ENCODE measurements around the gene STARD3.

Gene STARD3

DNA sequence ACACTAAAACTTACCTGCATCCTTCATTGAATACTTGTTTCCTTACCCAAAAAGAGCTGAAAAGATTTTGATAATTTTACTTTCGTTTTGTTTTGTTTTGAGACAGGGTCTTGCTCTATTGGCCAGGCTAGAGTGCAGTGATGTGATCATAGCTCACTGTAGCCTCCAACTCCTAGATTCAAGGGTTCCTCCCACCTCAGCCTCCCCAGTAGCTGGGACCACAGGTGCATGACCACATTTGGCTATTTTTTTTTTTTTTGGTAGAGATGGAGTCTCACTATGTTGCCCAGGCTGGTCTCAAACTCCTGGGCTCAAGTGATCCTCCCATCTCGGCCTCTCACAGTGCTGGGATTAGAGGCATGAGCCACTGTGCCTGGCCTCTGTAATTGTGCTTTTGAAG lies 18.2 kb downstream of the STARD3 start:
- Histone ChIP-seq H3K9me3 (ENCODE audit: low read length) (no peaks in the 10 kb centered on the region), H3K4me3 (ENCODE audit: low read length) (no peak overlapping the region), H3K27me3 (ENCODE audit: insufficient read depth, low read length) (no peaks in the 10 kb centered on the region), H2AFZ (ENCODE audit: low read depth, low read length) (no peak overlapping the region), H3K36me3 (ENCODE audit: insufficient read depth, low read length) (peaks cover 32% of the 10 kb centered on the region), H3K4me1 (ENCODE audit: insufficient read depth, low read length) (peaks cover 20% of the 10 kb centered on the region)

DNA sequence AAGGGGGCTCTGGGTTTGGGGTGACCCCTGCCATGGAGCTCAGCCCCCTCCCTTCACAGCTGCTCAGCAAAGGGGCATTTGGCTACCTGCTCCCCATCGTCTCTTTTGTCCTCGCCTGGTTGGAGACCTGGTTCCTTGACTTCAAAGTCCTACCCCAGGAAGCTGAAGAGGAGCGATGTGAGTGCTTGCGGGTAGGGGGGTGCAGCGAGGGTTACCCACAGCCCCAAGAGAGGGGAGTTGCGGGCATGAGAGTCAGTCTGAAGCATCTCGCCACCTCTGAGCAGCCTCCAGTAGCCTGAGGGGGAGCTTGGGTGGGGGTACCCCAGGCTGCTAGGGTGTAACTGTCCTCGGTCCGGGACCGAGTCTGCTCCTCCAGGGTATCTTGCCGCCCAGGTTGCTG lies 21.4 kb downstream of the STARD3 start:
- H3K4me1 ChIP-seq (ENCODE audit: insufficient read depth, low read length): peaks cover 2% of the 10 kb centered on the region
- peaks cover 45% of the 10 kb centered on the region for H3K36me3 ChIP-seq (ENCODE audit: insufficient read depth, low read length)
- H3K9me3 ChIP-seq (ENCODE audit: low read length): no peaks in the 10 kb centered on the region
- H3K27me3 ChIP-seq (ENCODE audit: insufficient read depth, low read length): no peaks in the 10 kb centered on the region
- no peak overlapping the region for H3K4me3 ChIP-seq (ENCODE audit: low read length)
- H2AFZ ChIP-seq (ENCODE audit: low read depth, low read length): no peak overlapping the region

DNA sequence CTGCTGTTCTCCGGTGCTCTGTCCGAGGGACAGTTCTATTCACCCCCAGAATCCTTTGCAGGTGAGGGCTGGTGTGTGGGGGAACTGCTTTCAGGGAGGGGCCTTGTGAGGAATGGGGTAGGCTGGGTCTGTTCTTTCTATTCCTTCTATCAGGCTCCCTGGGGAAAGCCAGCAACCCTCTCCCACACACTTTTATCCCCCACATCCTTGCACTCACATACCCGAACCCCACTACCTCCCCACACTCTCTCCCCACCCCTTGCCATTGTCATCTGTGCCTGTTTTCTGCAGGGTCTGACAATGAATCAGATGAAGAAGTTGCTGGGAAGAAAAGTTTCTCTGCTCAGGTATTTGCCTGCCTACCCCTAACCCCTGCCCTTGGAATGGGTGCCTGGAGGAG lies 21.8 kb downstream of the STARD3 start:
- Histone ChIP-seq H3K36me3 (ENCODE audit: insufficient read depth, low read length) (peaks cover 45% of the 10 kb centered on the region), H2AFZ (ENCODE audit: low read depth, low read length) (no peak overlapping the region), H3K9me3 (ENCODE audit: low read length) (no peaks in the 10 kb centered on the region), H3K4me1 (ENCODE audit: insufficient read depth, low read length) (no peaks in the 10 kb centered on the region), H3K27me3 (ENCODE audit: insufficient read depth, low read length) (no peaks in the 10 kb centered on the region), H3K4me3 (ENCODE audit: low read length) (no peak overlapping the region)

DNA sequence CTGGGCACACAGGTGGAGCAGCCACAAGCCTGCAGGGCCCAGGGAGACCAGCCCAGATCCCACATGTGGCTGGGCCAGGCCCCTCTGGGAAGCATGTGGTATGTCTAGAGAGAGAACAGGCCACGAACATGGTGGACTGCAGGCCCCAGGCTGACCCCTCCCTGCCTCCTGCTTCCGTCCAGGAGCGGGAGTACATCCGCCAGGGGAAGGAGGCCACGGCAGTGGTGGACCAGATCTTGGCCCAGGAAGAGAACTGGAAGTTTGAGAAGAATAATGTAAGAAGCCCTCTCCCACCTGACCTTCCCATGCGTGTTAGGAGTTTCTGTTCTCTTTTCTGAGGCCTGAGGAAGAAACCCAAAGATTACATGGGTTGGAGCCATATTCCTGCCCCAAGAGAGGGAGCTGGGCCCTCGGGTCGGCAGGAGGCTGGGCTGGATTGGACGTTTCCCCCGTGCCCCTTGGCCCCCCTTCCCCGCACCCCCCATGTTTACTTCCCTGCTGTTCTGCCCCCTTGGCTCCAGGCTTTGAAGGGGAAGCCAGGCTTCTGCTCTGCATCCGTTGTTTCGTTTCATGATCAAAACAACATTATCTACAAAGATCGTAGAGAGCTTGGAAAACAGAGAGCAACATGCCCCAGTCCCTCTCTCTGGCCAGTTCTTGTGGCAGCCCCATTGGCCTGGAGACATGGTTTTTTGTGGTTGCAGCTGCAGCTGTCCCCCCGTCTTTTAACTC lies 22.5 kb downstream of the STARD3 start:
- peaks cover 45% of the 10 kb centered on the region for H3K36me3 ChIP-seq (ENCODE audit: insufficient read depth, low read length)

DNA sequence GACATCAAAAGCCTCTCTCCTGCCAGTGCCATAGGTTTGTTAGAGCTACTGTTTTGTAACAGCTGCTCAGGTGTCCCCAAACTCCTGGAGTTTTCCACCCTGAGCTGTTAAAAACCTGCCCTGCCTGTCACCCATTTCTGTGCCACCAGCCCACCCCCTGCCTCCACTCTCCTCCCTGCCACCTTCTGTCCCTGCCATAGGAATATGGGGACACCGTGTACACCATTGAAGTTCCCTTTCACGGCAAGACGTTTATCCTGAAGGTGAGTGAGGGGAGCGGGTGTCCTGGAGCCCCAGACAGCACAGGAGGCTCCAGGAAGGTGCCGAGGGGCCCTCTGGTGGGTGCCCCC lies 23.0 kb downstream of the STARD3 start:
- H3K36me3 ChIP-seq (ENCODE audit: insufficient read depth, low read length): peaks cover 45% of the 10 kb centered on the region
- no peaks in the 10 kb centered on the region for H3K9me3 ChIP-seq (ENCODE audit: low read length)
- H3K4me1 ChIP-seq (ENCODE audit: insufficient read depth, low read length): no peaks in the 10 kb centered on the region
- H3K27me3 ChIP-seq (ENCODE audit: insufficient read depth, low read length): no peaks in the 10 kb centered on the region
- H3K4me3 ChIP-seq (ENCODE audit: low read length): no peak overlapping the region
- no peak overlapping the region for H2AFZ ChIP-seq (ENCODE audit: low read depth, low read length)

More for the DNA sequence above, 22.5 kb downstream of the STARD3 start:
- Histone ChIP-seq H3K4me3 (ENCODE audit: low read length) (no peak overlapping the region), H2AFZ (ENCODE audit: low read depth, low read length) (no peak overlapping the region), H3K4me1 (ENCODE audit: insufficient read depth, low read length) (no peaks in the 10 kb centered on the region), H3K27me3 (ENCODE audit: insufficient read depth, low read length) (no peaks in the 10 kb centered on the region), H3K9me3 (ENCODE audit: low read length) (no peaks in the 10 kb centered on the region)

DNA sequence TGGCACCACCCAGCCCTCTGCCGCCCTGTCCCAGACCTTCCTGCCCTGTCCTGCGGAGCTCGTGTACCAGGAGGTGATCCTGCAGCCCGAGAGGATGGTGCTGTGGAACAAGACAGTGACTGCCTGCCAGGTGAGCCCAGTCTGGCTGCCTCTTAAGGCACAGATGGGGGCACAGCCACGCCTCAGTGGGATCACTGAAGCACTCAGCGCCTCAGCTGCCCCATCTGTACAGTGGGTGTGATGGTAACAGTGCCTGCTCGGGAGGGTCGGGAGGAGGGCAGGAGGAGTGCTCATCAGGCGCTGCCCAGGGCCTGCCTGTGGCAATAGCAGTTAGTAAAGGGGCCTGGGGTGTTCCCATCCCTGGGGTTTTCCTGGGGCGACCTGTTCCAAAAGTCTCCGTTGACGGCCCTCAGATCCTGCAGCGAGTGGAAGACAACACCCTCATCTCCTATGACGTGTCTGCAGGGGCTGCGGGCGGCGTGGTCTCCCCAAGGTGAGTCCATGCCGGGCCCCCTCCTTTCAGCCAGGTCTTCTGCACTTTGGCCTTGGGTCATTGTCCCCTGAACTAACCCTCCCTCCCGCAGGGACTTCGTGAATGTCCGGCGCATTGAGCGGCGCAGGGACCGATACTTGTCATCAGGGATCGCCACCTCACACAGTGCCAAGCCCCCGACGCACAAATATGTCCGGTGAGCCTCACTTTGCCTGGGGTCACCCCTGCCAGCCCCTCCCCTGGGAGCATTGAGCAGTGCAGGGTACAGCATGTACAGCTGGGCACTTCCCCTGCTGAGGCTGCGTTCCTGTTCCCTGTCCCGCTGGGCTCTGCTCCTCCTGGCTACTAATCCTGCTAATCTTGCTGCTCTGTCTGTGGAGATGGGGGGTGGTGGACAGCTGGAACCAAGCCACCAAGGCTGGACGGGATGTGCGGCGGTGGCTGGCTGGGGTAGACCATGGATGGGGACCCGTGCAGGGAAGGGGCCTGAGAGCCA lies 23.7 kb downstream of the STARD3 start:
- no peak overlapping the region for H3K4me3 ChIP-seq (ENCODE audit: low read length)
- H3K36me3 ChIP-seq (ENCODE audit: insufficient read depth, low read length): peaks cover 45% of the 10 kb centered on the region
- H3K4me1 ChIP-seq (ENCODE audit: insufficient read depth, low read length): no peaks in the 10 kb centered on the region
- H3K27me3 ChIP-seq (ENCODE audit: insufficient read depth, low read length): no peaks in the 10 kb centered on the region
- H2AFZ ChIP-seq (ENCODE audit: low read depth, low read length): no peak overlapping the region
- H3K9me3 ChIP-seq (ENCODE audit: low read length): no peaks in the 10 kb centered on the region

DNA sequence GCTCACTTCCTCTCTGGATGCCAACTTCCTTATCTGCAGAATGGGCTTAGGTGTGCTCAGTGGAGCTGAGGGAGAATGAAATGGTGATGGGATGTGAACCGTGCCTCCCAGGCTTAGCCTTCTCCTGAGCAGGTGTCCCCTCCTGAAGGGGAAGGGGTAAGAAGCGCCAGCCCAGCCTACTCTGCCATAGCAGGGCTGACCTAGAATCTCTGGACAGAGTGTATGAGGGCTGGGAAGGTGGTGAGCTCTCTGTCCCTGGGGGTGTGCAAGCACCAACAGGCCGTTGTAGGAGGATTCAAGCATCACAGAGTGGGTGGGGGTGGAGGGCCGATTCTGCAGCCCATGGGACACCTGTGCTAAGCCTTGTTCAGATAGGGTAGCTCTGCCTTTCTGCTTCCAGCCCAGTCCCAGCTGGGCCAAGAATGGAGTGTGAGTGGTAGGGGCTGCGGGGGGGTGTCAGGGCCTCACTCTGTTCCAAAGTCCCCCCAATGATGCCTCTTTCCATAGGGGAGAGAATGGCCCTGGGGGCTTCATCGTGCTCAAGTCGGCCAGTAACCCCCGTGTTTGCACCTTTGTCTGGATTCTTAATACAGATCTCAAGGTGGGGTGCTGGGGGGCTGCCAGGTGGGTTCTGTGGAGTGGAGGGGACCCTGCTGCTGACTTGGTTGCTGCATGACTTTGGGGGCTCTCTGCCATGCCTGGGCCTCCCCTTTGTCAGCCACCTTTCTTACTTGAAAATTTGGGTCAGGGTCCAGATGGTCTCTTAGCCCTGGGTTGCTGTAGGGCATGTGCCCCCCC lies 25.0 kb downstream of the STARD3 start:
- Histone ChIP-seq H3K4me3 (ENCODE audit: low read length) (no peak overlapping the region), H3K36me3 (ENCODE audit: insufficient read depth, low read length) (peaks cover 38% of the 10 kb centered on the region), H2AFZ (ENCODE audit: low read depth, low read length) (no peak overlapping the region), H3K4me1 (ENCODE audit: insufficient read depth, low read length) (no peaks in the 10 kb centered on the region), H3K27me3 (ENCODE audit: insufficient read depth, low read length) (no peaks in the 10 kb centered on the region), H3K9me3 (ENCODE audit: low read length) (no peaks in the 10 kb centered on the region)

DNA sequence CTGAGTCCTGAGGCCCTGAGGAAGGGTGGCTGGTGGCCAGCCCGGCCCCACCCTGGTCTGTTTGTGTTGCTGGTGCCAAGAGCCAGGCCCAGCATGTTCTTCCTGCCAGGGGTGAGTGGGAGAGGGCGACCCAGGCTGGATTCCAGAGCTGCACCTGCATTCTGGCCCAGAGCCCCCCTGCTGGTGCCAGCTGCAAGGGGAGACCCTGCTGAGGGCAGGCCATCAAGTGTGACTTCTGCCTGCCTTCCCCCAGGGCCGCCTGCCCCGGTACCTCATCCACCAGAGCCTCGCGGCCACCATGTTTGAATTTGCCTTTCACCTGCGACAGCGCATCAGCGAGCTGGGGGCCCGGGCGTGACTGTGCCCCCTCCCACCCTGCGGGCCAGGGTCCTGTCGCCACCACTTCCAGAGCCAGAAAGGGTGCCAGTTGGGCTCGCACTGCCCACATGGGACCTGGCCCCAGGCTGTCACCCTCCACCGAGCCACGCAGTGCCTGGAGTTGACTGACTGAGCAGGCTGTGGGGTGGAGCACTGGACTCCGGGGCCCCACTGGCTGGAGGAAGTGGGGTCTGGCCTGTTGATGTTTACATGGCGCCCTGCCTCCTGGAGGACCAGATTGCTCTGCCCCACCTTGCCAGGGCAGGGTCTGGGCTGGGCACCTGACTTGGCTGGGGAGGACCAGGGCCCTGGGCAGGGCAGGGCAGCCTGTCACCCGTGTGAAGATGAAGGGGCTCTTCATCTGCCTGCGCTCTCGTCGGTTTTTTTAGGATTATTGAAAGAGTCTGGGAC lies 25.8 kb downstream of the STARD3 start:
- peaks cover 3% of the 10 kb centered on the region for H3K4me1 ChIP-seq (ENCODE audit: insufficient read depth, low read length)
- no peaks in the 10 kb centered on the region for H3K27me3 ChIP-seq (ENCODE audit: insufficient read depth, low read length)
- H3K36me3 ChIP-seq (ENCODE audit: insufficient read depth, low read length): peaks cover 33% of the 10 kb centered on the region
- H3K4me3 ChIP-seq (ENCODE audit: low read length): no peak overlapping the region
- H3K9me3 ChIP-seq (ENCODE audit: low read length): no peaks in the 10 kb centered on the region
- no peak overlapping the region for H2AFZ ChIP-seq (ENCODE audit: low read depth, low read length)

DNA sequence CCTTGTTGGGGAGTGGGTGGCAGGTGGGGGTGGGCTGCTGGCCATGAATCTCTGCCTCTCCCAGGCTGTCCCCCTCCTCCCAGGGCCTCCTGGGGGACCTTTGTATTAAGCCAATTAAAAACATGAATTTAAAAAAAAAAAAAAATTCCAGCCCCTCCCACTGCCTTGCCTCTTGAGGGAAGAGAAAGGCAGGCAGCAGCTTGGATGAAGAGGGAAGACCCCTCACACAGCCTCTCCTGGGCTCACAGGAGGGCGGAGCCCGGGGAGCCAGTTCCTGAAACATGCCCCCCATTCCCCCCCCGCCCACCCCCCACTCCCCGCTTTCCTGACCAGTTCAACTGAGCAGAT lies 26.4 kb downstream of the STARD3 start:
- Histone ChIP-seq H3K36me3 (ENCODE audit: insufficient read depth, low read length) (peaks cover 27% of the 10 kb centered on the region), H3K27me3 (ENCODE audit: insufficient read depth, low read length) (no peaks in the 10 kb centered on the region), H3K4me1 (ENCODE audit: insufficient read depth, low read length) (peaks cover 4% of the 10 kb centered on the region), H3K9me3 (ENCODE audit: low read length) (no peaks in the 10 kb centered on the region), H2AFZ (ENCODE audit: low read depth, low read length) (no peak overlapping the region), H3K4me3 (ENCODE audit: low read length) (no peak overlapping the region)

DNA sequence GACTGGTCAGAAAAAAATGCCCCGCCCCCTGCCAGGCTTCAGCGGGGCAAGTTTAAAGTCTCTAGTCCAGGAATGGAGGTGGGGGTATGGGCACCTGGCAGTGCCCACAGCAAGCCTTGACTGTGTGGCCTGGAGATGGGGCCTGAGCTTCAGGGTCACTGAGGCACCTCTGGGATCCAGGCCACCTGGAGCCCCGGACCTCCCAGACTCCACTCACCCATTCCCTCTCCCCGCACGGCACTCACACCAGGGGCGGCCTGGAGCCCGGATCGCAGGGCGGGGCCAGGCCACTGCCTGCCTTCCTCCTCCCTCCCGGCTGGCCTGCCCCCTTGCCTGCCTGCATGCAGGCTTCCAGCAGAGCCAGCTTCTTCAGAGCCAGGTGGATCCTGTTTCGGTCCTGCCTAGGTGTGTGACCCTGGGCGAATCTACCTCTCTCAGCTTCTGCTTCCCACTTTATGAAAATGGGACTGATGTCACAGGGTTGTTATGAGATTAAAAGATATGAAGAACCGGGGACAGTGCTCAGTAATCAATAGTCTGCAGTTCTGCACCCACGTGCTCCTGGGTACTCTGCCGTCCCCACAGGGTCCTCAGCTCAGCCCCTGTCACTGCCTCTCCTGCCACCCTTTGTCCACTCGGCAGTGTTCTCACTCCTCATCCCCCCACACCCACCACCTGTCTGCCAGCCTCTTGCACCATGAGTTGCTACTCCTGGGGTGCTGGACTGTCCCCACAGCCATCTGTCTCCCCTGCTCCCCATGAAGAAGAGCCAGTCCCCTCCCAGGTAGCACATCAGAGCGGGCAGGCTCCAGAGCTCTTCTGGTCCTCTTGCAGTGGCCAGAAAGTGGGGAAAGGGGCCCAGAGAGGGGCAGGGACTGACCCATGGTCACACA lies 27.0 kb downstream of the STARD3 start:
- Histone ChIP-seq H3K27me3 (ENCODE audit: insufficient read depth, low read length) (no peaks in the 10 kb centered on the region), H3K9me3 (ENCODE audit: low read length) (no peaks in the 10 kb centered on the region), H3K36me3 (ENCODE audit: insufficient read depth, low read length) (peaks cover 23% of the 10 kb centered on the region), H3K4me1 (ENCODE audit: insufficient read depth, low read length) (peaks cover 8% of the 10 kb centered on the region), H2AFZ (ENCODE audit: low read depth, low read length) (no peak overlapping the region), H3K4me3 (ENCODE audit: low read length) (no peak overlapping the region)

DNA sequence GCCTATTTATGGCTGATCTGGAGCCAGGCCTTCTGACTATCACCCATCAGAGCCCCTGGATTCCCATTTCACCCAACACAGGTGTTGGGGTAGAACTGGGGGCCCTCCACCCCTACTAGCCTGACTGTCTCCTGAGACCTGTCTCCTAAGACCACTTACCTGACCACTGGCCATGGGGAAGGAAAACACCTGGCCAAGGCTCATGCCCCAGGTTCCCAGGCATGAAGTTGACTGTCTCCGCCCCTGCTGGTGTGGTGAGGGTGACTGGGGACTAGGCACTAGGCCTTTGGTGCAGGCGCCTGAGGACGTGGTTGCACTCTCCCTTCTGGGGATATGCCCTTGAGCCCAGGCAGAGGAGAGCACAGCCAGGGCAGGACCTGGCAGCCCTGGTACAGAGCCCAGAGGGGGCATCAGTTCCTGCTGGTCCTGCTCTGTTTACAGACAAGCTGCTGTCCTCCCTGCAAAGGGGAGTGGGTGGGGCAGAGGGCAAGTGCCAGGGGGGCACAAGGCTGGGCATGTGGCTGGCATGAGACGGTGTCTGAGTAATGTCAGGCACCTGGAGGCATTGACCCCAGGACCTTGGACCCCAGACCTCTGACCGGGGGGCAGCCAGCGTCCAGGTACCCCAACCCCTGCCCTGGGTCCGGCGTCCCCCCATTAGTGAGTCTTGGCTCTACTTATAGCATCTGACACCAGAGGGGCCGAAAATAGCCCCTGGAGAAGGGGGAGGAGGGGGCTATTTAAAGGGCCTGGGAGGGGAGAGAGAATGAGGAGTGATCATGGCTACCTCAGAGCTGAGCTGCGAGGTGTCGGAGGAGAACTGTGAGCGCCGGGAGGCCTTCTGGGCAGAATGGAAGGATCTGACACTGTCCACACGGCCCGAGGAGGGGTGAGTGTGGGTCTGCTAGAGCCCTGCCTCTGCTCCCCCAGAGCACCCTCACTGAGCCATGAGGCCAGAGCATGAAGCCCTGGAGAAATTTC lies 27.9 kb downstream of the STARD3 start, which contains the start of gene TCAP:
Gene TCAP, plus strand, starts transcription at position 769 of the 981 bp plus-strand sequence. Its CDS starts 11 bp downstream, at position 780.
- Histone ChIP-seq H3K27me3 (ENCODE audit: insufficient read depth, low read length) (no peaks in the 10 kb centered on the region), H3K36me3 (ENCODE audit: insufficient read depth, low read length) (peaks cover 16% of the 10 kb centered on the region), H3K9me3 (ENCODE audit: low read length) (no peaks in the 10 kb centered on the region), H3K4me3 (ENCODE audit: low read length) (no peak within 1 kb of the TSS), H3K4me1 (ENCODE audit: insufficient read depth, low read length) (peaks cover 8% of the 10 kb centered on the region), H2AFZ (ENCODE audit: low read depth, low read length) (no peak within 1 kb of the TSS)

Measured in neuron (in vitro differentiated cells).